GM15510 (cell line): ENCODE data around the gene LRRC30.

Experiments
- POLR2A ChIP-seq: IDR thresholded peaks from 3 replicates; pipeline ENCODE4 v1.6.1; 2011; ENCODE audit warnings: borderline replicate concordance; ENCODE audit not compliant: insufficient read length; ENCODE audit errors: extremely low read depth

LRRC30 gene

DNA sequence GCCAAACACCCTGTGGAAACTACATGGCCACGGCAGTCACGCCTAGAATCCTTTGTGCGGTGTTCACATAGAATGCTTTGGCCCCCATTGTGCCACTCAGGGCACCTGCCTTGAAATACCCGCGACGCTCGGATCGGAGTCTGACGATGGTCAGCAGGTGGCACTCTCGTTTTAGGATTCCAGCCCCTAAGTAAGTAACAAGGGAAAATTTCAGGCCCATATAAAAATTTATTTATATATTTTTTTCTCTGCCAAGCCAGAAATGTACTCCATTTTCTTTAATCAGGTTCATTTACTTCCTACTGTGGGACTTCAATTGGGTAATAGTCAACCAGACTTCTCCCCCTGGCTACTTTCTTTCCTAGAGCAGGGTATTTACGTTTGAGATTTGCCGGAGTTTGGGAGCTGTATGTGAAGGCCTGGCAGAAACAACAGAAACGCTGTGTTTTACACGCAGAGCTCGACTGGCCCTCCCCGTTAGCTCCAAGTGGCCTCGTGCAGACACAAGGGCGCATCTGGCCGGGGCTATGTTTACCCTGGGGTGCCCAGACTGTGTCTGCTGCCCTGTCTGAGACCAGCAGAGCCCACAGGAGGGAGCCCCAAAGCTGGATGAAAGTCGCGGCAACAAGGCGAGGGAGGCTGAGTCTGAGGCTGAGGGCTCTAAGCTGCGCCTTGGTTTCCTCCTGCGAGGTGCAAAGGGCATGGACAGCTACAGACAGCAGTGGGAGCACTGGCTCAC, 41.6 kb downstream of the LRRC30 start:
- no peak for TF ChIP-seq POLR2A

DNA sequence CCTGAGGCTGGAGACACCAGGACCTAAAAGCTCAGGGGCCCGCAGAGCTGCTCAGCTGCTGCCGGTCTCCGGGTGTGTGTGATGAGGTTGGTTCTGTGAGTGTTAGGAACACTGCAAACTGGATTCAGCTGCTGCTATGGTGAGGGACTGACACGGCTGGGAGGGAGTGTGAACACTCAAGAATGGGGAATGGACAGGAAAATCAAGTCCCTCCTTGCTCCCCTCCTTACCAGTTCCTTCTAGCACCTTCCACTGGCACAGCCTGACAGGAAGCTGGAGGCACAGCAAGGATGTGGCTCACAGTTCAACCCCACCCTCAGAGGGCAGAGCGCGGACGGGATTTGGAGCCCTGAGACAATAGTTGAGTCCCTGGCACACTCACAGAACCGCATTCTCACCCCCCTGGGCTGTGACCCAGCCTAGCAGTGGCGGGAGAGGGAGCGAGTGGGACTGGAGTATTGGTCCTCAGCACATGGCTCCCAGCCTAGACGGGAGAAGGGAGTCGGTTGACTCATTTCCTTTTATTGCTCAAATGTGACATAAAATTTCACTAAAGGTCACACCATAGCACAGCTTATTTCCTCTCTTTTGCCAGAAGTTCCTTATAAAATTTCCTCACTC, 42.5 kb downstream of the LRRC30 start:
- TF ChIP-seq POLR2A = no peak

DNA sequence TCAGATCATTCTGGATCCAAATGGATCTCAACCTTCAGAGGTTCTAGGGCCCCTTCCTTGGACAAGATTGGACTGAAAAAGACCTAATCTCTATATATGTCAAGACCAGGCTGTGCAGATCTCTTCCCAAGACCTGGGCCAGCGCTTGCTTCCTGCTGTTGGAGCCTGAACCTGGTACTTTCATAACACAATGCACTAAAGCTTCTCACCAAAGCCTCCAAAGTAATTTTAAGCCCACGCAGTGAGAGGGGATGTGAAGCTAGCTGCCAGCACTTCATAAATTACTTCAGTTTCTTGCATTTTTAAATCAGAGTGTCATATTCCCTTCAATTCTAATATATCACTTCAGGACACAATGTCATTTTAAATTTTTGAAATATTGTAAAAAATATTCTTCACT, 50.7 kb downstream of the LRRC30 start:
- TF ChIP-seq POLR2A = no peak
